HepG2 (cell line): ENCODE measurements around the gene ASTN1. TPM values are rescaled to one million over a fixed set of nuclear protein-coding genes. Genes with fewer than 3 reads are reported as not detected.
A peak's percentile ranks its signal among the peaks of the same experiment; 100 is the strongest.

Experiments
- ATAC-seq: fragments of 200-7000 bp; cut with Tn5 transposase; 3 replicates; pipeline ENCODE4 v1.9.1; 2020; ENCODE audit warnings: mild to moderate bottlenecking, moderate library complexity
- BruUV-seq: library from RNA; stranded (reverse); fragments of 400-500 nt; replicated peaks from 2 replicates; lab custom pipeline; 2021; lab: Mats Ljungman, UMichigan
- CTCF ChIA-PET: fragments of 300-600 bp; formaldehyde crosslinking; extraction: SDS; loops from one replicate; lab custom pipeline; 2021; ENCODE audit warnings: low total read pairs, inconsistent platforms, low intra/inter-chr PET ratio; lab: Yijun Ruan, JAX
- POLR2A ChIA-PET: fragments of 350-600 bp; sonication (Branson Sonifier 250); formaldehyde crosslinking; loops from one replicate; lab custom pipeline; 2020; ENCODE audit warnings: antibody characterized with exemption, inconsistent platforms; lab: Yijun Ruan, JAX
- DNase-seq: peaks from one replicate; pipeline ENCODE4 v3.0.0-alpha.2; 2015; ENCODE audit warnings: low spot score
- FAIRE-seq: peaks from 3 replicates; lab custom pipeline; 2011; peaks lifted over from hg19 to GRCh38; lab: Jason Lieb, UNC
- H2AFZ ChIP-seq: one replicate; pipeline ENCODE4 v1.6.1; 2011; ENCODE audit warnings: low read length, inconsistent platforms
- H3K27ac ChIP-seq: fragments of 300-600 bp; 3 replicates; pipeline ENCODE4 v1.8.0; 2011; ENCODE audit warnings: mixed run types, mild to moderate bottlenecking, mixed read lengths, low read length, inconsistent platforms; ENCODE audit not compliant: insufficient read depth; ENCODE audit errors: extremely low read length
- H3K27me3 ChIP-seq, 2 experiments: fragments of 200-600 bp in 1 of 2; 2 replicates in 1 of 2; 3 replicates in 1 of 2; pipeline versions ENCODE4 v1.6.0 to v1.8.0; 2011; ENCODE audit warnings: low read length in 2 of 2, mild to moderate bottlenecking in 2 of 2, moderate library complexity in 2 of 2, inconsistent platforms in 1 of 2; ENCODE audit not compliant: insufficient read depth in 2 of 2, control insufficient read depth in 1 of 2
- H3K36me3 ChIP-seq, 2 experiments: fragments of 200-600 bp in 1 of 2; replicated peaks in 1 of 2; 2 replicates in 1 of 2; 3 replicates in 1 of 2; pipeline versions ENCODE4 v1.5.1 to v1.8.0; 2011; ENCODE audit warnings: low read length in 2 of 2, inconsistent platforms in 1 of 2; ENCODE audit not compliant: insufficient read depth in 2 of 2, control insufficient read depth in 1 of 2
- H3K4me1 ChIP-seq: 2 replicates; pipeline ENCODE4 v1.5.1; 2012; ENCODE audit warnings: low read length, inconsistent platforms; ENCODE audit not compliant: insufficient read depth
- H3K4me2 ChIP-seq: 2 replicates; pipeline ENCODE4 v1.6.0; 2011; ENCODE audit warnings: low read depth, low read length, inconsistent platforms
- H3K4me3 ChIP-seq, 3 experiments: fragments of 200-600 bp in 1 of 3; sonication (generic), shearing (Covaris generic) in 1 of 3; replicated peaks in 1 of 3; 2 replicates each; pipeline ENCODE4 v1.5.1; 2011 to 2016; ENCODE audit warnings: low read length in 3 of 3, inconsistent platforms in 2 of 3, low read depth in 2 of 3, mild to moderate bottlenecking in 2 of 3, control low read depth in 1 of 3, mixed read lengths in 1 of 3; ENCODE audit not compliant: insufficient read depth in 1 of 3
- H3K79me2 ChIP-seq: one replicate; pipeline ENCODE4 v1.6.1; 2011; ENCODE audit warnings: low read length, inconsistent platforms; ENCODE audit not compliant: insufficient read depth
- H3K9ac ChIP-seq: 2 replicates; pipeline ENCODE4 v1.6.0; 2011; ENCODE audit warnings: mild to moderate bottlenecking, low read depth, low read length, inconsistent platforms; ENCODE audit not compliant: insufficient read depth
- H3K9me3 ChIP-seq: 2 replicates; pipeline ENCODE4 v1.5.1; 2012; ENCODE audit warnings: mild to moderate bottlenecking, low read length
- H4K20me1 ChIP-seq: 2 replicates; pipeline ENCODE4 v1.6.0; 2011; ENCODE audit warnings: inconsistent platforms, mild to moderate bottlenecking, low read length, moderate library complexity; ENCODE audit not compliant: insufficient read depth
- CTCF ChIP-seq: sonication (generic); formaldehyde crosslinking; IDR thresholded peaks from 2 replicates; pipeline ENCODE4 v1.5.0; 2020; ENCODE audit warnings: mild to moderate bottlenecking, missing genetic modification reagents, moderate library complexity
- ESRRA ChIP-seq: sonication (generic); formaldehyde crosslinking; IDR thresholded peaks from 2 replicates; pipeline ENCODE4 v1.5.1; 2020; ENCODE audit warnings: mild to moderate bottlenecking, low read depth, missing genetic modification reagents
- HMGXB4 ChIP-seq, 2 experiments: sonication (generic) in 1 of 2; formaldehyde crosslinking in 1 of 2; IDR thresholded peaks; 2 replicates each; pipeline versions ENCODE4 v1.4.0 to v1.6.1; 2018 to 2020; ENCODE audit warnings: missing genetic modification reagents in 2 of 2, borderline replicate concordance in 1 of 2, low read depth in 1 of 2, mild to moderate bottlenecking in 1 of 2, missing biosample characterization in 1 of 2
- ZNF615 ChIP-seq: sonication (generic); formaldehyde crosslinking; IDR thresholded peaks from 2 replicates; pipeline ENCODE4 v1.5.0; 2020; ENCODE audit warnings: mild to moderate bottlenecking, missing genetic modification reagents, borderline replicate concordance
- ZSCAN20 ChIP-seq: sonication (generic); formaldehyde crosslinking; IDR thresholded peaks from 2 replicates; pipeline ENCODE4 v1.4.0; 2020; ENCODE audit warnings: missing genetic modification reagents, mild to moderate bottlenecking, borderline replicate concordance
- ZSCAN31 ChIP-seq: sonication (generic); formaldehyde crosslinking; IDR thresholded peaks from 2 replicates; pipeline ENCODE4 v1.5.0; 2020; ENCODE audit warnings: low read depth, mild to moderate bottlenecking, missing genetic modification reagents
- WGBS: methylation state at CpG from one replicate; pipeline ENCODE4 v1.1.6; 2017; ENCODE audit warnings: low lambda C conversion rate; 5-methylcytosine and 5-hydroxymethylcytosine counted together
- in situ Hi-C: cut with HindIII; loops from 2 replicates; pipeline ENCODE4 v1.10.0; 2017; ENCODE audit warnings: low pct_unique_long_range_greater_than_20kb; ENCODE audit not compliant: extremely low pct_ligation_motif_present
- intact Hi-C: fragments of 100-400 bp; cut with micrococcal nuclease; formaldehyde crosslinking; loops from one replicate; pipeline ENCODE4 v1.10.0; 2022; ENCODE audit not compliant: unreplicated experiment
- polyA plus RNA-seq, 8 experiments: library from polyadenylated mRNA; depleted of rRNA in 3 of 8; stranded (reverse) in 7 of 8; unstranded in 1 of 8; fragments of >200 nt; fragmentation: Illumina TruSeq in 4 of 8; extraction: Trizol in 4 of 8; gene quantifications; 2 replicates each; pipeline versions ENCODE4 v1.2.1 to v1.2.3, GENCODE V29; 2011 to 2016; ENCODE audit warnings: low read depth in 4 of 8, missing spikeins in 1 of 8, mixed read lengths in 1 of 8; ENCODE audit not compliant: insufficient read depth in 1 of 8
- total RNA-seq, 5 experiments: library from RNA; depleted of rRNA; stranded (reverse); fragments of >200 nt; fragmentation: Illumina TruSeq; extraction: Trizol; gene quantifications; 2 replicates each; pipeline ENCODE4 v1.2.3, GENCODE V29; 2016; ENCODE audit warnings: low read depth in 1 of 5
- TF ChIP-seq, protein P1 (sequence below): sonication (generic); formaldehyde crosslinking; IDR thresholded peaks from 2 replicates; pipeline ENCODE4 v1.4.0; 2020; ENCODE audit warnings: missing genetic modification reagents
- TF ChIP-seq, protein P2 (sequence below): fragments of 450-650 bp; IDR thresholded peaks from 2 replicates; pipeline ENCODE4 v1.6.1; 2016
- TF ChIP-seq, protein P3 (sequence below): sonication (generic); formaldehyde crosslinking; IDR thresholded peaks from 2 replicates; pipeline ENCODE4; 2020; ENCODE audit warnings: missing genetic modification reagents, mild to moderate bottlenecking, borderline replicate concordance

ASTN1 gene
- total and polyA plus RNA-seq, 2 of the 13 experiments (the other 11 are each of a cell fraction or from before 2014, with no cell fraction given) = not detected

DNA sequence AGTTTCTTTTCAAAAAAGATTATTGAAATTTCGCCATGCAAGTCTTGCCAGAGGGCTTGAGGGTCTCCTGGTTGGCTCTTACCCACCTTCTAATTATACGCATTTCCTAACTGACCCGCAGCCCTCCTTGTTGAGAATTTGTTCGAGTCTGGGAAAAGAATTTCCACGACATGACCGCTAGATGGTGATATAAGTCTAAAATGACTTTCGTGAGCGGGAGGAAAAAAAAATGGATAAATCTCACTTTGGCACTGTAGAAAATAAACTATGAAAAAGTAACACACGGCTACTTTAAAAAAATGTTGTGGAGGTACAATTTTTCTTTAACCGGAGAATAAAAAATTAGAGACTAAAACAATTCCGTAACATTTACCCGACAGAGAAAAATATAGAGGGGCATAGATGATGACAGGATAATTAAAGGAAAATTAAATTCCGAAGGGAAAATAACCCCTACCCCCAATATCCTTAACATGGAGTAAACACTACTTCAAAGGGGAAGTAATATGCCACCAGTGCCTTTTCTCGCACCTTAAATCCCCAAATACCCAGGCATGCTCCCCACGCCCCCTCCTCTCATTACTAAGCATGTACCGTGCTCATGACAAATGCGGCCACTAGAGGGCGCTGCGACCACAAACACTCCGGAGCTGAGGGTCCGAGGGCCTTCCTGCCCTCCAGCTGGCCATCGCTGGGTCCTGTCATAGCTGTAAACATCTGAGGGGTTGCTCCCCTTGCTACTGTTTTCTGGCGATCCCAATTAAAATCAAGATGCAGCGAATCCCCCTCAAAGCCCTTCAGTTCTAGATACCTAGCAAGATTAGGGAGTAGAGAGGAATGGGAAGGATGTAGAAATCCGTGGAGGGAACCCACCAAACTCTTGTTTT, 266.9 kb downstream of the ASTN1 start:
- ChIA-PET CTCF (interaction anchor here (0.8 to 2.1 kb wide), 6 partner anchors 51 to 1048 kb away, joined by 3 to 19 read pairs (median 7); no protein-coding TSS in a partner anchor), POLR2A (no interaction called here)
- intact Hi-C loops = loop anchor here (1.0 to 5.0 kb wide), 4 partner anchors 52 to 1049 kb away; no protein-coding TSS in a partner anchor
- H3K9ac ChIP-seq = no peak overlapping the region
- in situ Hi-C loops = loop anchor here (25.0 kb wide), 1 partner anchor 890 kb away; no protein-coding TSS in a partner anchor
- WGBS = 13% methylated on average over 20 of the region's 25 CpGs
- H3K4me1 ChIP-seq = peaks cover 6% of the 10 kb centered on the region; the same call in 1 of the 2 replicates
- no peak overlapping the region for H3K4me3 ChIP-seq
- BruUV-seq = no TSS peak
- ATAC-seq = peak; percentile 94
- no peak overlapping the region for H3K27ac ChIP-seq
- FAIRE-seq = peak; percentile 50
- peak; percentile 56 for DNase-seq
- no peaks in the 10 kb centered on the region for H3K9me3 ChIP-seq
- H3K79me2 ChIP-seq = no peaks in the 10 kb centered on the region
- H2AFZ ChIP-seq = no peak overlapping the region
- 0 out of 2 replicates have a peak overlapping the region, but pooled peaks have one; percentile 8 for H3K4me2 ChIP-seq
- peaks cover 0 to 4% of the 10 kb centered on the region in 2 experiments; a peak in 2 of 5 replicates for H3K27me3 ChIP-seq
- H3K36me3 ChIP-seq = no peaks in the 10 kb centered on the region
- H4K20me1 ChIP-seq = no peaks in the 10 kb centered on the region
- TF ChIP-seq ZSCAN20 (CRISPR knock-in tag) = no peak
- TF ChIP-seq, protein P1, sequence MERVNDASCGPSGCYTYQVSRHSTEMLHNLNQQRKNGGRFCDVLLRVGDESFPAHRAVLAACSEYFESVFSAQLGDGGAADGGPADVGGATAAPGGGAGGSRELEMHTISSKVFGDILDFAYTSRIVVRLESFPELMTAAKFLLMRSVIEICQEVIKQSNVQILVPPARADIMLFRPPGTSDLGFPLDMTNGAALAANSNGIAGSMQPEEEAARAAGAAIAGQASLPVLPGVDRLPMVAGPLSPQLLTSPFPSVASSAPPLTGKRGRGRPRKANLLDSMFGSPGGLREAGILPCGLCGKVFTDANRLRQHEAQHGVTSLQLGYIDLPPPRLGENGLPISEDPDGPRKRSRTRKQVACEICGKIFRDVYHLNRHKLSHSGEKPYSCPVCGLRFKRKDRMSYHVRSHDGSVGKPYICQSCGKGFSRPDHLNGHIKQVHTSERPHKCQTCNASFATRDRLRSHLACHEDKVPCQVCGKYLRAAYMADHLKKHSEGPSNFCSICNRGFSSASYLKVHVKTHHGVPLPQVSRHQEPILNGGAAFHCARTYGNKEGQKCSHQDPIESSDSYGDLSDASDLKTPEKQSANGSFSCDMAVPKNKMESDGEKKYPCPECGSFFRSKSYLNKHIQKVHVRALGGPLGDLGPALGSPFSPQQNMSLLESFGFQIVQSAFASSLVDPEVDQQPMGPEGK (CRISPR knock-in tag) = 0 out of 2 replicates have a peak, but pooled peaks have one; percentile 21
- peak; percentile 77; the same call in 1 of the 2 replicates for TF ChIP-seq ZSCAN31
- 0 out of 4 replicates have a peak, but pooled peaks of 1 of the 2 experiments have one; percentile 27 for TF ChIP-seq HMGXB4 (CRISPR knock-in tag; IDR thresholded peaks at IDR 0.05; ENCODE audit: borderline replicate concordance in 1 of 2, low read depth in 1 of 2)
- TF ChIP-seq, protein P2, sequence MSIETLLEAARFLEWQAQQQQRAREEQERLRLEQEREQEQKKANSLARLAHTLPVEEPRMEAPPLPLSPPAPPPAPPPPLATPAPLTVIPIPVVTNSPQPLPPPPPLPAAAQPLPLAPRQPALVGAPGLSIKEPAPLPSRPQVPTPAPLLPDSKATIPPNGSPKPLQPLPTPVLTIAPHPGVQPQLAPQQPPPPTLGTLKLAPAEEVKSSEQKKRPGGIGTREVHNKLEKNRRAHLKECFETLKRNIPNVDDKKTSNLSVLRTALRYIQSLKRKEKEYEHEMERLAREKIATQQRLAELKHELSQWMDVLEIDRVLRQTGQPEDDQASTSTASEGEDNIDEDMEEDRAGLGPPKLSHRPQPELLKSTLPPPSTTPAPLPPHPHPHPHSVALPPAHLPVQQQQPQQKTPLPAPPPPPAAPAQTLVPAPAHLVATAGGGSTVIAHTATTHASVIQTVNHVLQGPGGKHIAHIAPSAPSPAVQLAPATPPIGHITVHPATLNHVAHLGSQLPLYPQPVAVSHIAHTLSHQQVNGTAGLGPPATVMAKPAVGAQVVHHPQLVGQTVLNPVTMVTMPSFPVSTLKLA = no peak
- peak; percentile 83 for TF ChIP-seq CTCF (CRISPR knock-in tag)
- TF ChIP-seq ESRRA (CRISPR knock-in tag) = no peak
- no peak for TF ChIP-seq ZNF615 (CRISPR knock-in tag)
- TF ChIP-seq, protein P3, sequence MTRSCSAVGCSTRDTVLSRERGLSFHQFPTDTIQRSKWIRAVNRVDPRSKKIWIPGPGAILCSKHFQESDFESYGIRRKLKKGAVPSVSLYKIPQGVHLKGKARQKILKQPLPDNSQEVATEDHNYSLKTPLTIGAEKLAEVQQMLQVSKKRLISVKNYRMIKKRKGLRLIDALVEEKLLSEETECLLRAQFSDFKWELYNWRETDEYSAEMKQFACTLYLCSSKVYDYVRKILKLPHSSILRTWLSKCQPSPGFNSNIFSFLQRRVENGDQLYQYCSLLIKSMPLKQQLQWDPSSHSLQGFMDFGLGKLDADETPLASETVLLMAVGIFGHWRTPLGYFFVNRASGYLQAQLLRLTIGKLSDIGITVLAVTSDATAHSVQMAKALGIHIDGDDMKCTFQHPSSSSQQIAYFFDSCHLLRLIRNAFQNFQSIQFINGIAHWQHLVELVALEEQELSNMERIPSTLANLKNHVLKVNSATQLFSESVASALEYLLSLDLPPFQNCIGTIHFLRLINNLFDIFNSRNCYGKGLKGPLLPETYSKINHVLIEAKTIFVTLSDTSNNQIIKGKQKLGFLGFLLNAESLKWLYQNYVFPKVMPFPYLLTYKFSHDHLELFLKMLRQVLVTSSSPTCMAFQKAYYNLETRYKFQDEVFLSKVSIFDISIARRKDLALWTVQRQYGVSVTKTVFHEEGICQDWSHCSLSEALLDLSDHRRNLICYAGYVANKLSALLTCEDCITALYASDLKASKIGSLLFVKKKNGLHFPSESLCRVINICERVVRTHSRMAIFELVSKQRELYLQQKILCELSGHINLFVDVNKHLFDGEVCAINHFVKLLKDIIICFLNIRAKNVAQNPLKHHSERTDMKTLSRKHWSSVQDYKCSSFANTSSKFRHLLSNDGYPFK (CRISPR knock-in tag) = no peak
